ENCODE data around the gene PET100. TPM values are rescaled to one million over a fixed set of nuclear protein-coding genes. Genes with fewer than 3 reads are reported as not detected.

PET100 gene
- total and polyA plus RNA-seq, 2 experiments from 2014 or later = 8.6 to 636 TPM

DNA sequence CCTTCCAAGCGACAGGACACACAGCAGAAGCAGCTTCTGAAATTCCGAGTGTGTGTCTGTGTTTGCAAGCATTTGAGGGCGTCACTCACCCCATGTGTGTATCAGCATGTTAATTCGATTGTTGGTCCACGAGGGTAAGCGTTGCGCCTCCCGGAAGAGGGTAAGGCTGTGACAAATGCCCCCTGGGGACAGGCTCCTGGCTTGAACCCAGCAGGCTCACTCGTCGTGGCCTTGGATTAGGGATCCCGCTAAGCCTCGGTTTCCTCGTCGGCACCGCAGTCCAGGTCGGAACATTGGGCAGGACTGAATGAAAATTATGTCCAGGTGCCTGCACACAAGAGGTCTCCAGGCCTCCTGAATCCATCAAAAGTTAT, 6.7 kb downstream of the PET100 start:
- Histone ChIP-seq H3K79me2 (replicated peaks; ENCODE audit: insufficient read depth) (no peaks in the 10 kb centered on the region), H3K9me2 (ENCODE audit: insufficient read depth) (no peaks in the 10 kb centered on the region), H3F3A (replicated peaks; ENCODE audit: low read depth) (peaks cover 9% of the 10 kb centered on the region), H3K4me3 (peak overlapping the region; percentile 81; the same call in 1 of the 2 replicates), H4K20me1 (replicated peaks; ENCODE audit: insufficient read depth) (no peaks in the 10 kb centered on the region; the same call in 1 of the 2 replicates), H3K36me3 (ENCODE audit: insufficient read depth) (no peaks in the 10 kb centered on the region), H3K27me3 (ENCODE audit: insufficient read depth) (peaks cover 24% of the 10 kb centered on the region), H2AFZ (peak overlapping the region; percentile 90; the same call in 1 of the 2 replicates), H3K27ac (ENCODE audit: low read depth) (no peak overlapping the region), H3K4me2 (peak overlapping the region; percentile 72), H3K4me1 (ENCODE audit: insufficient read depth) (no peaks in the 10 kb centered on the region)
- no peaks in the 10 kb centered on the region; the same call in 2 of the 3 replicates for H3K9me3 Mint-ChIP-seq
- peak overlapping the region; percentile 75 for H3K4me3 Mint-ChIP-seq
- H3K4me1 Mint-ChIP-seq = no peaks in the 10 kb centered on the region; the same call in 2 of the 3 replicates
- peaks cover 22% of the 10 kb centered on the region for H3K27me3 Mint-ChIP-seq (ENCODE audit: insufficient read depth, low read depth, poor library complexity)
- no peak overlapping the region for H3K27ac Mint-ChIP-seq
- DNase-seq (ENCODE audit: low spot score) = no peak
- ATAC-seq = no peak
- no peaks in the 10 kb centered on the region for H3K36me3 Mint-ChIP-seq (ENCODE audit: low read depth)
- TF ChIP-seq CREB1 (CRISPR knock-in tag; IDR thresholded peaks at IDR 0.05; ENCODE audit: low read depth) = no peak
- TF ChIP-seq POLR2AphosphoS5 (IDR thresholded peaks at IDR 0.05; ENCODE audit: low read depth) = no peak
- TF ChIP-seq, protein P1, sequence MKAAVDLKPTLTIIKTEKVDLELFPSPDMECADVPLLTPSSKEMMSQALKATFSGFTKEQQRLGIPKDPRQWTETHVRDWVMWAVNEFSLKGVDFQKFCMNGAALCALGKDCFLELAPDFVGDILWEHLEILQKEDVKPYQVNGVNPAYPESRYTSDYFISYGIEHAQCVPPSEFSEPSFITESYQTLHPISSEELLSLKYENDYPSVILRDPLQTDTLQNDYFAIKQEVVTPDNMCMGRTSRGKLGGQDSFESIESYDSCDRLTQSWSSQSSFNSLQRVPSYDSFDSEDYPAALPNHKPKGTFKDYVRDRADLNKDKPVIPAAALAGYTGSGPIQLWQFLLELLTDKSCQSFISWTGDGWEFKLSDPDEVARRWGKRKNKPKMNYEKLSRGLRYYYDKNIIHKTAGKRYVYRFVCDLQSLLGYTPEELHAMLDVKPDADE (IDR thresholded peaks at IDR 0.05) = no peak

DNA sequence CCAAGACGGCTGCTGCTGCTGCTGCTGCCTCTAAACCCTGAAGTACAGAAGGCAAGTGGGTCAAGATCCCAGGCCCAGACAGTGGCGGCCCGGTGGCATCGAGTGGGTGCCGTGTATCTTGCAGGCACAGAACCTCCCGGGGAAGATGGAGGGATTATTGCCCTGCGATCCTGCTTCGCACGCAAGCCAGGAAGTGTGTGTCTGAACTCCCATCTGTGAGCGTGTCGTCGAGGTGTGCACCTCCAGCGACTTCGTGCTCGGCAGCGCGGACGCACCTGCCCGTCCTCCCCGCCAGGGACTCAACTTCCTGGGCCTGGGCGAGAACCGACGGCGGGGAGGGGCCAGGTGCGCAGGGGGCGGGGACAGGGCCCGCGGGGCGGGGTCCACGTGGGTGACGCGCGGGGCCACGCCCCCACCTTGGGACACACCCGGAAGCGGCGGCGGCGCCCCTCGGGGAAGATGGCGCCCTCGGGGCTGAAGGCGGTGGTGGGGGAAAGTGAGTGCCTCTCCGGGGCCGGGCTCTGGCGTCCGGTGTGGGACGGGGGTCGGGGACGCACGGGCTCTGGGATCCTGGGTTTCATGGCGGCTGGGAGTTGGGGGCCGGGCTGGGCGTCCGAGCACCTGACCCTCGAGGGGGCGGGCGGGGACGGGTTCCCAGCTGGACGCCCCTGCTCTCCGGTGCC, 7.2 kb downstream of the PET100 start, which contains the start of gene STXBP2:
STXBP2 (plus strand) TSS at position 420 of the 683 bp plus-strand sequence; CDS start at position 460, 40 bp downstream.
- peak; percentile 91 for DNase-seq (ENCODE audit: low spot score)
- Mint-ChIP-seq H3K36me3 (ENCODE audit: low read depth) (no peaks in the 10 kb centered on the region), H3K4me3 (peak within 1 kb of the TSS; percentile 75), H3K27me3 (ENCODE audit: insufficient read depth, low read depth, poor library complexity) (peaks cover 22% of the 10 kb centered on the region), H3K9me3 (no peaks in the 10 kb centered on the region; the same call in 2 of the 3 replicates), H3K27ac (no peak within 1 kb of the TSS), H3K4me1 (no peaks in the 10 kb centered on the region; the same call in 2 of the 3 replicates)
- ATAC-seq = peak; percentile 86
- H3K9me2 ChIP-seq (ENCODE audit: insufficient read depth) = no peaks in the 10 kb centered on the region
- H3F3A ChIP-seq (replicated peaks; ENCODE audit: low read depth) = peaks cover 9% of the 10 kb centered on the region
- no peaks in the 10 kb centered on the region; the same call in 1 of the 2 replicates for H4K20me1 ChIP-seq (replicated peaks; ENCODE audit: insufficient read depth)
- H3K27ac ChIP-seq (ENCODE audit: low read depth) = no peak within 1 kb of the TSS
- no peaks in the 10 kb centered on the region for H3K4me1 ChIP-seq (ENCODE audit: insufficient read depth)
- TF ChIP-seq ZNF114 (CRISPR knock-in tag; IDR thresholded peaks at IDR 0.05) = no peak
- TF ChIP-seq CREB1 (CRISPR knock-in tag; IDR thresholded peaks at IDR 0.05; ENCODE audit: low read depth) = peak; percentile 85
- TF ChIP-seq POLR2AphosphoS5 (IDR thresholded peaks at IDR 0.05; ENCODE audit: low read depth) = peak; percentile 76
- no peak for TF ChIP-seq JUNB (IDR thresholded peaks at IDR 0.05; ENCODE audit: unreplicated experiment)
- peak within 1 kb of the TSS; percentile 84 for H3K4me2 ChIP-seq
- H3K36me3 ChIP-seq (ENCODE audit: insufficient read depth) = no peaks in the 10 kb centered on the region
- H2AFZ ChIP-seq = peak within 1 kb of the TSS; percentile 90; the same call in 1 of the 2 replicates
- H3K4me3 ChIP-seq = peak within 1 kb of the TSS; percentile 81
- peaks cover 24% of the 10 kb centered on the region for H3K27me3 ChIP-seq (ENCODE audit: insufficient read depth)
- no peaks in the 10 kb centered on the region for H3K79me2 ChIP-seq (replicated peaks; ENCODE audit: insufficient read depth)

DNA sequence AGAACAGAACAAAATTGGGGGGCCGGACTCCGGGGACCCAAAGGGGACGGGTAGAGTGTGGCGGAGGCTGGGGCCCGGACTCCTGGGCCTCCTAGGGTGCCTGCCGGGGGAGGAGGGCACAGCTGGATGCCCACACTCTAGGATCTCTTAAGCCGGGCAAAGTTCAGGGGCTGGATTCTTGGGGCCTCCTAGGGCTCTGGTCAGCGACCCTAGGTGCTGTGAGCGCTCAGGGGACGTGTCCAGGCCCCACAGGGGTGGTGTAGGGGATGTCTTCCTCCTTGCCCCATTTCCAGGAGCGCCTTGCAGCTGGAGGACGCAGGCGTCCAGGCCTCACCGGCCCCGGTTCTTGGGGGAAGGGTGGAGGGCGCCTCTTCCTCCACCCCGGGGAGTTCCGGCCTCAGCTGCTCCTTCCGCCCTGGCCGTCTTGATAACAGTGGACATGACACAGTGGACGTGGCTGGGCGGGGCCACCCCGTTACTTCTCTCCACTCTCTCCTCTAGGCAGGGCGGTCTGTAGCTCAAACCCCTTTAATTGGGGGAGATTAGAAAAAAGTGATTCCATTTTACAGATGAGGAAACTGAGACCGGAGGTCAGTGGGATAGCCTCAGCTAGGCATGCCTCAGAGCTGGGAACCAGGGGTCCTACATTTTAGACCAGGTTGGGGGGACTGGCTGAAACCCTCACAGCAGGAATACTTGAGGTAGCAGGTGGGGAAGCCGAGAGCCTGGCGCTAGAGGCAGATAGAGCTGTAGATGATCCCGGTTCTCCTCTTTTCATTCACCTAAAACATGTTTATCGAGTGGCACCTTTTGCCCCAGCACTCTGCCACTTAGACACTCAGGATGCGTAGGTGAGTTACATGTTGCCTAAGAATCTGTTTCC, 8.0 kb downstream of the PET100 start:
- peak overlapping the region; percentile 84 for H3K4me2 ChIP-seq
- TF ChIP-seq, protein P1 (IDR thresholded peaks at IDR 0.05) = no peak
- TF ChIP-seq, protein P2, sequence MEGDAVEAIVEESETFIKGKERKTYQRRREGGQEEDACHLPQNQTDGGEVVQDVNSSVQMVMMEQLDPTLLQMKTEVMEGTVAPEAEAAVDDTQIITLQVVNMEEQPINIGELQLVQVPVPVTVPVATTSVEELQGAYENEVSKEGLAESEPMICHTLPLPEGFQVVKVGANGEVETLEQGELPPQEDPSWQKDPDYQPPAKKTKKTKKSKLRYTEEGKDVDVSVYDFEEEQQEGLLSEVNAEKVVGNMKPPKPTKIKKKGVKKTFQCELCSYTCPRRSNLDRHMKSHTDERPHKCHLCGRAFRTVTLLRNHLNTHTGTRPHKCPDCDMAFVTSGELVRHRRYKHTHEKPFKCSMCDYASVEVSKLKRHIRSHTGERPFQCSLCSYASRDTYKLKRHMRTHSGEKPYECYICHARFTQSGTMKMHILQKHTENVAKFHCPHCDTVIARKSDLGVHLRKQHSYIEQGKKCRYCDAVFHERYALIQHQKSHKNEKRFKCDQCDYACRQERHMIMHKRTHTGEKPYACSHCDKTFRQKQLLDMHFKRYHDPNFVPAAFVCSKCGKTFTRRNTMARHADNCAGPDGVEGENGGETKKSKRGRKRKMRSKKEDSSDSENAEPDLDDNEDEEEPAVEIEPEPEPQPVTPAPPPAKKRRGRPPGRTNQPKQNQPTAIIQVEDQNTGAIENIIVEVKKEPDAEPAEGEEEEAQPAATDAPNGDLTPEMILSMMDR (conservative IDR thresholded peaks at IDR 0.05; ENCODE audit: low read depth in 2 of 2) = no peak

More for the DNA sequence above, 8.0 kb downstream of the PET100 start:
- Histone ChIP-seq H3K27ac (ENCODE audit: low read depth) (no peak overlapping the region), H2AFZ (peak overlapping the region; percentile 47; the same call in 1 of the 2 replicates), H3K4me1 (ENCODE audit: insufficient read depth) (no peaks in the 10 kb centered on the region), H3K4me3 (peak overlapping the region; percentile 81), H3K79me2 (replicated peaks; ENCODE audit: insufficient read depth) (no peaks in the 10 kb centered on the region), H3F3A (replicated peaks; ENCODE audit: low read depth) (peaks cover 9% of the 10 kb centered on the region), H3K27me3 (ENCODE audit: insufficient read depth) (peaks cover 24% of the 10 kb centered on the region), H3K9me2 (ENCODE audit: insufficient read depth) (no peaks in the 10 kb centered on the region), H4K20me1 (replicated peaks; ENCODE audit: insufficient read depth) (no peaks in the 10 kb centered on the region; the same call in 1 of the 2 replicates), H3K36me3 (ENCODE audit: insufficient read depth) (no peaks in the 10 kb centered on the region)
- no peak overlapping the region for H3K27ac Mint-ChIP-seq
- peak overlapping the region; percentile 75 for H3K4me3 Mint-ChIP-seq
- DNase-seq (ENCODE audit: low spot score) (no peak), ATAC-seq (peak; percentile 16)
- no peaks in the 10 kb centered on the region; the same call in 2 of the 3 replicates for H3K9me3 Mint-ChIP-seq
- peaks cover 21% of the 10 kb centered on the region for H3K27me3 Mint-ChIP-seq (ENCODE audit: insufficient read depth, low read depth, poor library complexity)
- no peaks in the 10 kb centered on the region for H3K36me3 Mint-ChIP-seq (ENCODE audit: low read depth)
- no peaks in the 10 kb centered on the region; the same call in 2 of the 3 replicates for H3K4me1 Mint-ChIP-seq
